WTC11 (cell line): Measurements from ENCODE around the gene ASIC3. TPM values are rescaled to one million over a fixed set of nuclear protein-coding genes. Genes with fewer than 3 reads are reported as not detected.

Experiments used
- ATAC-seq: fragments of 200-7000 bp; cut with Tn5 transposase; 2 replicates; pipeline ENCODE4 v1.10.0; 2021; ENCODE audit warnings: mild to moderate bottlenecking, moderate library complexity
- CTCF ChIA-PET: fragments of 300-600 bp; sonication (Branson Sonifier 250); formaldehyde crosslinking; loops from one replicate; lab custom pipeline; 2021; ENCODE audit warnings: antibody characterized with exemption; lab: Charles Lee
- POLR2A ChIA-PET: fragments of 350-600 bp; sonication (Branson Sonifier 250); formaldehyde crosslinking; loops from one replicate; lab custom pipeline; 2021; ENCODE audit warnings: antibody characterized with exemption; lab: Charles Lee
- DNase-seq: peaks from one replicate; pipeline ENCODE4 v3.0.0; 2021; ENCODE audit warnings: low spot score
- H3K27ac Mint-ChIP-seq: 2 replicates; pipeline ENCODE4 v1.8.0; 2021; ENCODE audit warnings: mixed read lengths
- H3K27me3 Mint-ChIP-seq: 2 replicates; pipeline ENCODE4 v1.8.0; 2021; ENCODE audit warnings: low read depth, mild to moderate bottlenecking, moderate library complexity, mixed read lengths
- H3K36me3 Mint-ChIP-seq: 2 replicates; pipeline ENCODE4 v1.8.0; 2021; ENCODE audit warnings: mixed read lengths
- H3K4me1 Mint-ChIP-seq: 2 replicates; pipeline ENCODE4 v1.8.0; 2022; ENCODE audit warnings: mixed read lengths
- H3K4me3 Mint-ChIP-seq: 2 replicates; pipeline ENCODE4 v1.8.0; 2021; ENCODE audit warnings: mild to moderate bottlenecking, moderate library complexity, mixed read lengths
- H3K9me3 Mint-ChIP-seq: 2 replicates; pipeline ENCODE4 v1.8.0; 2021; ENCODE audit warnings: mixed read lengths
- CBFB ChIP-seq: sonication (generic); formaldehyde crosslinking; IDR thresholded peaks from 2 replicates; pipeline ENCODE4 v1.8.1; 2022; ENCODE audit warnings: mild to moderate bottlenecking, low read depth, missing genetic modification reagents
- CREM ChIP-seq: sonication (generic); formaldehyde crosslinking; IDR thresholded peaks from 2 replicates; pipeline ENCODE4 v1.8.1; 2022; ENCODE audit warnings: mild to moderate bottlenecking, missing genetic modification reagents, moderate library complexity
- FOXK1 ChIP-seq: sonication (generic); formaldehyde crosslinking; IDR thresholded peaks from 2 replicates; pipeline ENCODE4 v1.8.0; 2022; ENCODE audit warnings: mild to moderate bottlenecking, moderate library complexity, missing genetic modification reagents
- FOXP1 ChIP-seq: sonication (generic); formaldehyde crosslinking; IDR thresholded peaks from 2 replicates; pipeline ENCODE4 v1.8.0; 2022; ENCODE audit warnings: missing genetic modification reagents, mild to moderate bottlenecking, moderate library complexity, borderline replicate concordance
- IRF1 ChIP-seq: sonication (generic); formaldehyde crosslinking; IDR thresholded peaks from 2 replicates; pipeline ENCODE4 v1.8.0; 2023; ENCODE audit warnings: missing genetic modification reagents
- IRF2 ChIP-seq: sonication (generic); formaldehyde crosslinking; IDR thresholded peaks from 2 replicates; pipeline ENCODE4 v1.8.0; 2022; ENCODE audit warnings: low read depth, missing genetic modification reagents, borderline replicate concordance
- JAZF1 ChIP-seq: fragments of 250-450 bp; sonication (Bioruptor Pico); IDR thresholded peaks from 2 replicates; pipeline ENCODE4 v1.9.0; 2021; ENCODE audit warnings: moderate library complexity, mild to moderate bottlenecking, inconsistent platforms
- NR3C1 ChIP-seq: sonication (generic); formaldehyde crosslinking; conservative IDR thresholded peaks from 2 replicates; pipeline ENCODE4 v1.8.1; 2023; ENCODE audit warnings: low read depth, mild to moderate bottlenecking, missing genetic modification reagents
- OVOL2 ChIP-seq: fragments of 250-450 bp; sonication (Bioruptor Pico); IDR thresholded peaks from 2 replicates; pipeline ENCODE4 v1.9.0; 2021; ENCODE audit warnings: mild to moderate bottlenecking, borderline replicate concordance
- RELA ChIP-seq: sonication (generic); formaldehyde crosslinking; IDR thresholded peaks from 2 replicates; pipeline ENCODE4 v1.8.1; 2022; ENCODE audit warnings: missing genetic modification reagents, mild to moderate bottlenecking, borderline replicate concordance
- TEAD1 ChIP-seq: sonication (generic); formaldehyde crosslinking; IDR thresholded peaks from 2 replicates; pipeline ENCODE4 v1.8.0; 2022; ENCODE audit warnings: mild to moderate bottlenecking, missing genetic modification reagents
- ZNF121 ChIP-seq: sonication (generic); formaldehyde crosslinking; IDR thresholded peaks from 2 replicates; pipeline ENCODE4 v1.8.0; 2023; ENCODE audit warnings: missing genetic modification reagents
- ZNF138 ChIP-seq: sonication (generic); formaldehyde crosslinking; conservative IDR thresholded peaks from 2 replicates; pipeline ENCODE4 v1.8.1; 2022; ENCODE audit warnings: mild to moderate bottlenecking, moderate library complexity, missing genetic modification reagents
- ZNF219 ChIP-seq: sonication (generic); formaldehyde crosslinking; IDR thresholded peaks from 2 replicates; pipeline ENCODE4 v1.8.0; 2023; ENCODE audit warnings: missing genetic modification reagents, mild to moderate bottlenecking, borderline replicate concordance
- ZNF671 ChIP-seq: fragments of 250-450 bp; sonication (Bioruptor Pico); IDR thresholded peaks from 2 replicates; pipeline ENCODE4 v1.8.0; 2021; ENCODE audit warnings: mild to moderate bottlenecking
- ZSCAN18 ChIP-seq: fragments of 250-450 bp; sonication (Bioruptor Pico); IDR thresholded peaks from 2 replicates; pipeline ENCODE4 v2.1.2; 2022; ENCODE audit warnings: mild to moderate bottlenecking, moderate library complexity
- total RNA-seq: library from RNA; stranded (reverse); gene quantifications from 3 replicates; pipeline ENCODE4 v1.2.3, GENCODE V29; 2021
- TF ChIP-seq, protein P1 (sequence below): sonication (generic); formaldehyde crosslinking; IDR thresholded peaks from 2 replicates; pipeline ENCODE4 v1.8.0; 2023; ENCODE audit warnings: missing genetic modification reagents, mild to moderate bottlenecking, borderline replicate concordance
- TF ChIP-seq, protein P2 (sequence below): fragments of 250-450 bp; sonication (Bioruptor Pico); IDR thresholded peaks from 2 replicates; pipeline ENCODE4 v1.9.0; 2021; ENCODE audit warnings: moderate library complexity, mild to moderate bottlenecking, inconsistent platforms, borderline replicate concordance

Gene ASIC3
- total RNA-seq, 1 experiment from 2014 or later, result 5.5 TPM

DNA sequence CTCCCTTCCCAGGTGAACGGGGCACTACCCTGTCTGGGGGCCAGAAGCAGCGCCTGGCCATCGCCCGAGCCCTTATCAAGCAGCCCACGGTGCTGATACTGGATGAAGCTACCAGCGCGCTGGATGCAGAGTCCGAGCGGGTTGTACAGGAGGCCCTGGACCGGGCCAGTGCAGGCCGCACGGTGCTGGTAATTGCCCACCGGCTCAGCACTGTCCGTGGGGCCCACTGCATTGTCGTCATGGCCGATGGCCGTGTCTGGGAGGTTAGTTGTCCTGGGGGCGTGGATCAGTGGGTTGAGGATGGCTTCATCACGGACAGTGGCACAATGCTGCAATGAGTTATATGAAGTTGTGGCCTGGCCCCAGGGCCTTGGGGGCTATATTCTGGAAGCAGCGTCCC, 4.4 kb upstream of the ASIC3 start (continued):
- TF ChIP-seq ZNF671 (CRISPR knock-in tag), result no peak
- TF ChIP-seq, protein P1, sequence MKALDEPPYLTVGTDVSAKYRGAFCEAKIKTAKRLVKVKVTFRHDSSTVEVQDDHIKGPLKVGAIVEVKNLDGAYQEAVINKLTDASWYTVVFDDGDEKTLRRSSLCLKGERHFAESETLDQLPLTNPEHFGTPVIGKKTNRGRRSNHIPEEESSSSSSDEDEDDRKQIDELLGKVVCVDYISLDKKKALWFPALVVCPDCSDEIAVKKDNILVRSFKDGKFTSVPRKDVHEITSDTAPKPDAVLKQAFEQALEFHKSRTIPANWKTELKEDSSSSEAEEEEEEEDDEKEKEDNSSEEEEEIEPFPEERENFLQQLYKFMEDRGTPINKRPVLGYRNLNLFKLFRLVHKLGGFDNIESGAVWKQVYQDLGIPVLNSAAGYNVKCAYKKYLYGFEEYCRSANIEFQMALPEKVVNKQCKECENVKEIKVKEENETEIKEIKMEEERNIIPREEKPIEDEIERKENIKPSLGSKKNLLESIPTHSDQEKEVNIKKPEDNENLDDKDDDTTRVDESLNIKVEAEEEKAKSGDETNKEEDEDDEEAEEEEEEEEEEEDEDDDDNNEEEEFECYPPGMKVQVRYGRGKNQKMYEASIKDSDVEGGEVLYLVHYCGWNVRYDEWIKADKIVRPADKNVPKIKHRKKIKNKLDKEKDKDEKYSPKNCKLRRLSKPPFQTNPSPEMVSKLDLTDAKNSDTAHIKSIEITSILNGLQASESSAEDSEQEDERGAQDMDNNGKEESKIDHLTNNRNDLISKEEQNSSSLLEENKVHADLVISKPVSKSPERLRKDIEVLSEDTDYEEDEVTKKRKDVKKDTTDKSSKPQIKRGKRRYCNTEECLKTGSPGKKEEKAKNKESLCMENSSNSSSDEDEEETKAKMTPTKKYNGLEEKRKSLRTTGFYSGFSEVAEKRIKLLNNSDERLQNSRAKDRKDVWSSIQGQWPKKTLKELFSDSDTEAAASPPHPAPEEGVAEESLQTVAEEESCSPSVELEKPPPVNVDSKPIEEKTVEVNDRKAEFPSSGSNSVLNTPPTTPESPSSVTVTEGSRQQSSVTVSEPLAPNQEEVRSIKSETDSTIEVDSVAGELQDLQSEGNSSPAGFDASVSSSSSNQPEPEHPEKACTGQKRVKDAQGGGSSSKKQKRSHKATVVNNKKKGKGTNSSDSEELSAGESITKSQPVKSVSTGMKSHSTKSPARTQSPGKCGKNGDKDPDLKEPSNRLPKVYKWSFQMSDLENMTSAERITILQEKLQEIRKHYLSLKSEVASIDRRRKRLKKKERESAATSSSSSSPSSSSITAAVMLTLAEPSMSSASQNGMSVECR (CRISPR knock-in tag), result no peak
- no peak for TF ChIP-seq IRF1 (CRISPR knock-in tag)
- no peak for TF ChIP-seq TEAD1 (CRISPR knock-in tag)
- TF ChIP-seq JAZF1 (CRISPR knock-in tag), result no peak
- no peak for TF ChIP-seq ZSCAN18 (CRISPR knock-in tag)

- CTCF ChIA-PET, result interaction anchor here (2.3 kb wide), 1 partner anchor 27 kb away, joined by 6 read pairs; no protein-coding TSS in a partner anchor
- H3K27me3 Mint-ChIP-seq, result peaks cover 12% of the 10 kb centered on the region
- no peak for ATAC-seq
Observed at GRCh38 chr7:151045262-151045661, 3.1 kb upstream of the ASIC3 start.

More at GRCh38 chr7:151045262-151045661, 3.1 kb upstream of the ASIC3 start:
- H3K4me1 Mint-ChIP-seq, result no peaks in the 10 kb centered on the region
- TF ChIP-seq ZNF138 (CRISPR knock-in tag) (no peak), ZSCAN18 (CRISPR knock-in tag) (no peak), IRF1 (CRISPR knock-in tag) (no peak), RELA (CRISPR knock-in tag) (no peak), NR3C1 (no peak), CREM (CRISPR knock-in tag) (no peak), FOXK1 (no peak), CBFB (CRISPR knock-in tag) (no peak), ZNF219 (no peak), FOXP1 (CRISPR knock-in tag) (no peak), OVOL2 (CRISPR knock-in tag) (no peak), IRF2 (CRISPR knock-in tag) (no peak), ZNF121 (CRISPR knock-in tag) (no peak)
- TF ChIP-seq, protein P2, sequence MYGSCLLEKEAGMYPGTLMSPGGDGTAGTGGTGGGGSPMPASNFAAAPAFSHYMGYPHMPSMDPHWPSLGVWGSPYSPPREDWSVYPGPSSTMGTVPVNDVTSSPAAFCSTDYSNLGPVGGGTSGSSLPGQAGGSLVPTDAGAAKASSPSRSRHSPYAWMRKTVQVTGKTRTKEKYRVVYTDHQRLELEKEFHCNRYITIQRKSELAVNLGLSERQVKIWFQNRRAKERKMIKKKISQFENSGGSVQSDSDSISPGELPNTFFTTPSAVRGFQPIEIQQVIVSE (CRISPR knock-in tag), result no peak
- no peak overlapping the region for H3K27ac Mint-ChIP-seq
- POLR2A ChIA-PET, result no interaction called here
- H3K9me3 Mint-ChIP-seq, result no peaks in the 10 kb centered on the region
- no peak overlapping the region for H3K4me3 Mint-ChIP-seq
- no peaks in the 10 kb centered on the region for H3K36me3 Mint-ChIP-seq
- DNase-seq, result no peak
